NCI-H748 (cell line): Measurements from ENCODE around the gene CST5.
"Not testable (repeated sequence)": the region's sequence is repeated elsewhere in the genome, so short reads cannot be mapped to it uniquely, and the experiment has no call there.

Experiments
- DNase-seq: peaks from one replicate; lab custom pipeline; 2025; ENCODE audit not compliant: unreplicated experiment; lab: John Stamatoyannopoulos, UW

CST5 gene, protein sequence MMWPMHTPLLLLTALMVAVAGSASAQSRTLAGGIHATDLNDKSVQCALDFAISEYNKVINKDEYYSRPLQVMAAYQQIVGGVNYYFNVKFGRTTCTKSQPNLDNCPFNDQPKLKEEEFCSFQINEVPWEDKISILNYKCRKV

DNA sequence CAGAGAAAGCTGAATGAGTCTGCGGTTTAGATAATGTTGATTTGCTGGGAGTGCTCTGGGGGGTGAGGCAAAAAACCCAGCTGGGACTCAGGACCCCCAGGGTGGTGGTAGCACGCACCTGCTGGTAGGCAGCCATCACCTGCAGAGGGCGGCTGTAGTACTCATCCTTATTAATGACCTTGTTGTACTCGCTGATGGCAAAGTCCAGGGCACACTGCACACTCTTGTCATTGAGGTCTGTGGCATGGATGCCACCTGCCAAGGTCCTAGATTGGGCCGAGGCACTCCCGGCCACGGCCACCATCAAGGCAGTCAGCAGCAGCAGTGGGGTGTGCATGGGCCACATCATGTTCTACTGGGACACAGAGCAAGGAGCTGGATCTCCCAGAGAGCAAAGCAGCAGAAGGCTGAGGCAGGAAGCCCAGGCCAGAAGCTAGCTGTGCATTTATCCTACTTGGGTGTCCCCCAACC lies at the start of gene CST5:
Gene CST5 (minus strand): TSS at position 421 of the 471 bp plus-strand sequence. CDS start 72 bp downstream, at position 349.
- no peak for DNase-seq

DNA sequence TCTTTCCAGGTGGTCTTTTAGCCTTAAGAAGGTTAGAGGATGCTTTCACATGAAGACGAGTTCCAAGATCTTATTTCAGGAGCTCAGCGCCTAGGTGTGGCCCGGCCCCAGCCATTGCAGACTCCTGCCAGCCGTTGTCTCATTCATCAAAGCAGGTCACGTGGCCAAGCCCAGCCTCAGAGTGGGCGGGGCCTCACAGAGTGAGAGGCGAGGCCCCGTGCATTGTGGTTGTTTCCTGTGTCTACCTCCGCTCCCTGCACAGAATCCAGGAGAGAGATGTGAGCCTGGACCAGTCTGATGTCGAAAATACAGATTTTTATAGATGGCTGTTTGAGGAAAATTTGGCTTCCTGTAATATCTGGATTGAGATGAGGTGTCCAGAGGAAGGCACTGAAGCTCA lies 49.2 kb upstream of the CST5 start:
- DNase-seq: peak; percentile 65

DNA sequence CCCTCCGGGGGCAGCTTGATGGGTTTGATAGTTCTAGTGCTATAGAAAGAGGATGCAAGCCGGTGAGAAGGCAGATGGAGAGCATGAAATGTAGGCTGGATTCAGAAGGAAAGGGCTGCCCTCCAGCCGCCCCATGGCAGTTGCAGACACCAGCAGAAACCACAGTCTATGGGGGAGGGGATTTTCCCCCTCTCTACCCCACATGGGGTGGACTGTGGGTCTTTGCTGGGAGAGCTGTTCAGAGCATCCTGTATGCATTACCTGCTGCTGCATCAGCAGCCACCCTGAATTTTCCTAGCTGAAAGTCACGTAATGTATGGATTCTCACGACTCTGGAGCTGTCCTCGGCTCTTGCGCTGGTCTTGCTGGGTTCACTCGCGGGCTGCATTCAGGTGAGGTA lies 48.8 kb upstream of the CST5 start:
- DNase-seq: no peak

DNA sequence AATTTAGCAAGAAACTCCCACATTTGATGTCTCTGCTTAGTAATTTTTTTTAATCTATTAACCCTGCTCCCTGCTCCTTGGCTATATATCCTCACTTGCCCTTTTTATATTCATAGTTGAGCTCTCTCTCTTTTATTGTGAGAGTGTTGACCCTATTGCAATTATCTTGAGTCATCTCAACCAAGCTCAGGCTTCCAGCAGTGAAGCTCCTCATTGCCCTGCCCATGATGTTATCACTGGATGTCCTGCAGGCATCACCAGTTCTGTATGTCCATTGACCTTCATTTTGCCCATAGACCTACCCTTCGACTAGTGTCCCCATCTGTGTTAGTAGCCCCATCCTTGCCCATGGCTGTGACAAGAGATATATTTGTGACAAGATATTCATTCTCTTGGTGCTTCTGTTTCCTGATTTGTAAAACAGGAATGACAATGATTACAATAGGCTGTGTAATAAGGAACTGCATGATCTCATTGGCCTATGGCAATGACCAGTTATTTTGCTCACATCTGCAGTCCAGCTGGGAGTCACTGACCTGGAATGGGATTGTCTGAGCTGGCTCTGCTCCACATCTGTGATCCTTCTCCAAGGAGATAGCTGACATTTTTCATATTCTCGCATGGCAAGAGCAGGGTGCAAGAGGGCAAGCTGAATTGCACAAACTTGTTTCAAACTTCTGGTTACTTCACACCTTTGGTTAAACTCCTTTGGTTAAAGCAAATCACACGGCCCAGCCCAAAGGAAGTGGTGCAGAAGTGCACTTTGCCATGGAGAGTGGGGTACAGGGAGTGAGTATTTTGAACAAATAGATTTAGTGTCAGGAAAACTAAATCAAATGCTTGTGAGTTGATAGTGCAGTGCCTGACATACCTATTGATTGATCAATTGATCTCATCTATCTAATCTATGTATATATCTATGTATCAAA lies 47.7 kb upstream of the CST5 start:
- DNase-seq: no peak

DNA sequence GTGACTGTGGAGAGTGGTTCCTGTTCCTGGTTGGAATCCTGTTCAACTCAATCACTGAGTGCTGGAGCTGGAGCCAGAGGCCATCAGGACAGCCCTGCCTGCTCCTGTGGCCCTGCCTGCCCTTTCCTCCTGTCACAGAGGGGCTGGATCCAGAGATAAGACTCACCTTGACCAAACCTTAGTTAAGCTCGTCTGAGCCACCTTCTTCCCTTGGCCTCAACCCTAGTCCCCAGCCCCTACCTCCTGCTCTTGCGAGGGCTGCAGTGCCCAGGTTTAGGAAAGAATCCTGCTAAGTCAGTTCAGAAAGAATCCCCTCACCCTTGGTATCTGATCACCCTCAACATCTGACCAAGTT lies 47.0 kb upstream of the CST5 start:
- DNase-seq: no peak

DNA sequence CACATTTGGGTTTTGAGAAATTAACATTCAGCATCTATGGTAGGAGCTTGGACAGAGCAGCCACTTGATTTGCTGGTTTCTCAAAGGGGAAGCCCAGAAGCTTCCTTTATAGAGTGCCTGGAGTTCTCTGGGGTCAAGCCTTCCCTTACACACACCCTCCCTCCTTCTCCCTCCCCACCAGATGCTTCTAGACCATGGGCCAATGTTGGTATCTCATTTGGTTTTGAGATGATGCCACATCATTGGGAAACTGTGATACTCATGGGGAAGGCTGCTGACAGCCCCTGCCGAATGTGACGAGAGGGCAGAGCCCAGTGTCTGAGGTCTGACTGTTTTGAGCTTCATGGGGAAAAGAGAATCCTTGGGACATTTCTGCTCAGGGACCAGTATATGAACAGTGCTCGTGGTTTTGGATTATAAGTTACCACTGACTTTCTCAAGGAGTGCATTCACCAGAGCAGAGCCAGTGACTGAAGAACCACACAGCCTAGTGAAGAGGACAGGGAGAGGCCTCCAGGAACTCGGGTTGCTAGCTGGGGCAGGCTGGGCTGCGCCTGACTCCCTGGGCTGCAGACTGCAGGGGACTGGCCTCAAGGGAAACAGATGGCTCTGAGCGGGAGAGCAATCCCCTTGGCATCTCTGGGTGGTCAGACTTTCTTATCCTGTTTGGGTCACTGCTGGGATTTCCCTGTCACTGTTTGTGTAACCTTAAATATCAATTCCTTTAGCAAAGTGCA lies 46.4 kb upstream of the CST5 start:
- DNase-seq: no peak

DNA sequence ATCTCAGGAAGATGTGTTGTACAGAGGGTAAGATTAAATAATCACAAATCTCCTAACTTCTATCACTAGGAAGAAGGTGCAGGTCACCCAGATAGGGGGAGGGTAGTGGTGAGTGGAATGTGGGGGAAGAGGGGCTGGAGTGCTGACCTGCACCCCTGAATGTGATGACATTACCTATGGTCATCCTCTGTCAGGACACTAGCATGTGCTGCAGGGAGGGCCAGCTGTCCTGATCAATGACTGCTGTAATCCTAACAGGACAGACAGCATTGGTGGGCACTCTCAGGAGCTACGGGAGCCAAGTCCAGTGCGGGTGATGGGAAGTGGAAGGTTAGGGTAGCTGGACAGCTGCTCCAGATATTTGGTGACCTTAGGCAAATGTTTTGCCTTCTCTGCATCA lies 45.2 kb upstream of the CST5 start:
- DNase-seq: no peak

DNA sequence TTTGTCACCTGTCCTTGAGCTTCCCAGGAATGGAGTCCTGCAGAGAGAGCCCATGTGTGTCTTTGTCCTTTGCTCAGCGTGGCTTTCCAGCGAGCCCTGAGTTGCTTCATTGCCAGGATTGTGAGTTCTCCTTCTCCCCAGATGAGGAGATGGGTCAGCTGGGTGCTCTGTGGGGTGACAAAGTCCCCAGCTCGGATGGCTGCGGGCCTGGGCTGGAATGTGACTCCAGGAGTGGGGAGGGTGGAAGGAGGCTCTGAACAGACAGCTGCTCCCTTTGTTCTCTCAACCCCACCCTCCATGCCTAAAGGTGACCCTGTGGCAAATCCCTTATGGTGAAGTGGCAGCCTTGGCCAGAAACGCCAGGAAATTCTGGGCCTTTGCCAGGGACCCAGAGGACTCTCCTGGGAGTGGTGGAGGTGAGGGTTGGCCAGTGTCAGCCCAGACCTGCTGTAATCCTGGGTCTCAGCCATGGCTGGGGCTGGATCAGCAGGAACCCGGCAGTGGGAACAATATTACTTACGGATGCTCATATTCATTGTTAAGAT lies 44.4 kb upstream of the CST5 start:
- no peak for DNase-seq

DNA sequence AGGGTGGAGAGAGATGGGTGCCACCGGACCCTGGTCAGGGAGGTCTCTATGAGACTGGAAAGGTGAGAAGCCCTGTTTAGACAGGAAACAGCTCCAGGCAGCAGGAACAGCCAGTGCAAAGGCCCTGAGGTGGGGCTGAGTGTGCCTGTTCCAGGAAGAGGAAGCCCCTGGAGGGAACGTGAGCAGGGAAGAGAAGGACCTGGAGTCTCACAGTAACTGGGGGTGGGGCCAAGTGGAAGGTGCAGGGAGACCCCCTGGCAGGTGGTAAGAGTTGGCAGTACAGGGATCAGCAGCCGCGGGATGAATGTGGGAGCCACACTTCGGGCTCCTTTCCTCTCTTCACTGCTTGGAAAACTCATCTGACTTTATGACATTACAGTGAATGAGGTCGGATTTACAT lies 43.8 kb upstream of the CST5 start:
- DNase-seq: no peak

DNA sequence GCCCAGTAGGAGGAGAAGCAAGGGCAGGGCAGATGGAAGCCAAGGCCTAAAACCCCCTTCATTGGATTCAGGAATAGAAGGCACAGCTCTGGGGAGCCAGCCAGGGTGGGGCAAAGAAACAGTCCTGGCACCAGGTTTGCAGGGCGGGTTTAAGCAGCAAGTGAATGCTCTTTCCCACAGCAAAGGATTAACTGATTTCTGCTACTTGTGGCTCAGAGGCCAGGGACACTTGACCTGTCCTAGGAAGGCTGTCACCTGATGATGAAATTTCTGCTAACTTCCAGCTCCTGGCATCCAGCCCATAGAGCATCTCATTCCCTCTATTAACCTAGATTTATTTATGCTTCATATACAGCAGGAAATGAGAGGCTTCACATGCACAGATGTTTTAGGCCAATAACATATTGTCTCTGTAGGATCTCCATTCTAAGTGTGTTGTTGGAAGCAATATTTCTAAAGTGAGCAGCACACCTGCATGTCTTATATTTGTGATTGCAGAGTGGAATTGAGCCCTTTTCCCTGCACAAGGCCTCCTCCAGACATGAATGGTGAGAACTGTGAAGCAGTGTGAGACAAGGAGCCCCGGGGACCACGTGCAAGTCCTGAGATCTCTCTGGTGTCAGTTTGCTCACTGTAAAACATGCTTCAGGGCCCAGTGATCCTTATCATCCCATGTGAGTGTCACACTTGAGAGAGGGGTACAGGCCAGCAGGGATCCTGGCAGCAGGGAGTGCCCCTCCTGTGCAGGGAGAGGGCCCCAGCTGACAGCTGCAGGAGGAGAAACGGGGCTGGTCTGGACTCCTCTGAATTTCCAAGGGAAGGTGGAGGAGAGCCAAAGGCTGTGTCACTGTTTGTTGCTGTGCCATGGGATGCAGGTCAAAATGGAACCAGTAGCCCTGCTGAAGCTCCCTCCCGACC lies 41.1 kb upstream of the CST5 start:
- no peak for DNase-seq

DNA sequence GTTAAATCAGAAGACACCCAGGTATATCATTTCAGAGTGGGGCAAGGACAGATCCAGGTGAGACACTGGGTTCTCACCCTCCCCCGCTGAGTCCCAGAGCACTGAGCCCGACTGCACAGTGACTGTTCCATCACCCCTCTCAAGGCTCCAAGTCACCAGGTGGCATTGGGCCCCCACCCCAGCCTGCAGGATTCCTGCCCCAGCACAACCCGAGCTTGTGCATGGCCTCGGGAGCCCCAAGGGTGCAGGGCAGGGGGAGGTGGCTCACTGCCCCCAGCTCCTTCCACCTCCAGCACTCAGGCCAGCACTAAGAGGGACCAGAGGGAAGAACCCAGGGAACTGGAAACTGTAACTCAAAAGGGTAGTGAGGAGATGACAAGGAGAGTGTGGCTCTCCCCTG lies 39.3 kb upstream of the CST5 start:
- no peak for DNase-seq

DNA sequence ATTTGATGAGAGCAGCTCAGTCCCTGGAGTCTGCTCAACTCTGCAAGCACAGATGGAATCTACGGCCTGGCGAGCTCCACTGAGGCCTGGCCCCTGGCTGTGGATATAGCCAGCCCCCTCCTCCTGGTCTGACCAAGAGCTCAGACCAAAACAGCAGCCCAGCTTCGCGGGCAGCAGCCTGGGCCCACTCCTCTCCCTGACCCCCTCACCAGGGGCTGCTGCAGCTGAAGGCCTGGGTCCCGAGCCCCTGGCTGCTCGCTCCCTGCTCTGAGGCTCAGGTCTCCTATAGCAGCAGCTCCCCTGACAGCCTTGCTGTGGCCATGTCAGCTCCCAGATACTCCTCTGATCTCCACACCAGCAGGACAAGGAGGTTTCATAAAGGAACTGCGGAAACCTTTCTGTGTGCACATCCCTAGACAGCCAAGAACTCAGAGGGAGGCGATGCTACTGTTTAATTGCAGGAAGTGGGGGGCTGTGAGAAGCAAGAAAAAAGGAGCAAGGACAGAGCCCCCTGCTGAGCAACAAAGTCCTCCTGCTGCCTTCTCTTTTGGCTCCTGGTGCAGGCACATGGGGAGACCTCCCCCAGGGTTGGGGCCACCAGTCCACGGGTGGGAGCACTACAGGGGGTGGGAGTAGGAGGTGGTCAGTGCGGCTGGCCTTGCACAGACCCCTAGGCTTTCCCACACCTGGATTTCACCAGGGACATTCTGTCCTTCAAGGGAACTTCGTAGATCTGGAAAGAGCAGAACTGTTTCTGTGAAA lies 38.7 kb upstream of the CST5 start:
- DNase-seq: no peak

DNA sequence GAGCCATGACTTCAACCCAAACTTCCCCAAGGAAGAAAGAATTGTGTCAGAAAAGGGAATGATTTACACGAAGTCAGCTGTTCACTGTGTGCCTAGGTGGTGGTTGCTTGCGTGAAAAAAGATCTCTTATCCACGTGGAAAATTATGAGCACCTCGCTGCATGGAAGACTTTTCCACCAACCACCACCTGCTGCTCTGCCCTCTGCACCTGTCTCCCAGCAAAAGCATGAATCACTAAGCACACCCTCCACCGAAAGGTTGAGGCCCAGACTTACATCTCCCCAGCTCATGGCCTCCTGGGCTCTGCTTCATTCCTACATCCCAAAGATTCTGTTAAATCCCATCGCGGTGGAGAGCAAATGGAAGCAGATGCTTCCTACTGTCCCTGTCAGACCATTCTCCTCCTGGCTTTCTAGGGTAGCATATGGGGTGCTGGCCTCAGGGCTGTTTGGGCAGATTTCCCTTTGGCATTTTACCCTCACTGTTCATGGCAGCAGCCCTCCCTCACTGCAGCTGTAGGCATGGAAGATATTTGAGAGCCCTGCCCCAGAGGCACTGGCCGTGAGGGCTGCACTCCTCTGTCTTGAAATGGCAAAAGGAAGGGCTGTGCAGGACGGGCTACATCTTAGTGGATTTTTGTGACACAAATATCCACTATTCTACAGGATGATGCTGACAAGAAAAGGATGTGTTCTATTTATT lies 37.6 kb upstream of the CST5 start:
- no peak for DNase-seq

DNA sequence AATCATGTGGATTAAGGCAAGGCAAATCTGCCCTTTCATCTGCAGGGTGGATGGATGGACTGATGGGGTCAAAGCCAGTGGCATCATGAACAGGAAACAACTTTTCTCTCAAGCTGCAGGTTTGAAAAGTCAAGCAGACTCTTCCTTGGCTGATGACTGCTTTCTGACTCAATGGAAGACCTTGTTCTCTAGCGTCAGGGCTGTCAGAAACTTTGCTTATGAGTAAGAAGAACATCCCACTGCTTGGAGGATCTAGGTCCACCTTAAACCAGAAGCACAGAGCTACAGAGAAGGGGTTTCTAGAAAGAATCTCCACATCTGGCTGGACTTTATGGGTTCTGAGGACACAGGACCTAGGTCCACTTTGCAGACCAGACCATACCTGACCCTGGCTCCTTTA lies 36.3 kb upstream of the CST5 start:
- DNase-seq: no peak

DNA sequence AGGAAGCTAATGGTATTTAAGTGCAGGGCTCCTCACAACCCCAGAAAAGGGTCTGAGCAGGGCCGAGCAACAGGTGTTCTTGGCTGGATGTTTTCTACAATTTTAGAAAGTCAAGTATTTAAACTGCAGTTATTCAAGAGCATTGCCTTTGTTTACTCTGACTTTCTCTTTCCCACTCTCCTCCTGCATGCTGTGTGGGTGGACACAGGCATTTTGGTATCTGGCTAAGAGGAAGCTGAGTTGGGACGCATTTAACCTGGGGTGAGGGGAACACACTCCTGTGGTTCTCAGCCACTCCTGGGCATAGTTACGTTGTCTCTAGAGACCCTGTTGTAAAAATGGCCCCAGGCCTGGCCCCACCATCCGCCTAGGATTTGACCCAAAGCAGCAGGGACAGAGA lies 34.9 kb upstream of the CST5 start:
- DNase-seq: not testable (repeated sequence)

DNA sequence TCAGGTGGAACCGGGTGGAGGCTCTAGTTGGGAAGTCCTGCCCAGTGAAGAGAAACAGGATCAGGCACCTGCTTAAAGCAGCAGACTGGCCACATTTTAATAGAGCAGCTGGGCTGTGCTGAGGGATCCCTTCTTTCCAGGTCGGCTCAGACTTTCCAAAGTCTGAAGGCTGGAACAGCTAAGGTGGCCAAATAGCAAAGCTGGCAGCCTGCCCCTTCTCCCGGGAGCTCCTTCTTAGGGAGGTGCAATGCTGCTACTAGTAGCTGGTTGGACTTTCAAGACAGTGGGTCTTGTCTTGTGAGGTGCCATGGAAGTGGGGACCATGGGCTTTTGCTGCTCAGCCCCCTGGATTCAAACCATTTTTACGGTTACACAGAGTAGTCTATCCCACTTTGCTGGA lies 30.7 kb upstream of the CST5 start:
- DNase-seq: no peak

DNA sequence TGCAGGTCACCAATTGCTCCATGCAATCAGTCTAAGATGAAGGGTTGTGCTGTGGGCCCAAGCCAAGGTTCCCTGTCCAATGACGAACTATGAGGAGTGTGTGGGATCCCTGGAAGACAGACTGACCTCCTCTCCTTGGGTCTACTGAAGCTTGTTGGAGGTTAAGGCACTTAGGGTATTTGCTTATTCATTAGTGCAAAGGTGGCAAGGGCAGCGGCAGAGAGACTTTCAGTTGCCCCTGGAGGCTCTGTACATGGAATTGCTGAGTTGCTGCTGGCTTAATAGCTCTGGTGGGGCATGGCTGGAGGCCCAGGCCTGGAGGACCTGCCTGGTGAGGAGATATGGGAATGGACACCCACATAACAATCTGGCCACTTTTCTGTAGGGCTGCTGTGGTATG lies 29.8 kb upstream of the CST5 start:
- no peak for DNase-seq

DNA sequence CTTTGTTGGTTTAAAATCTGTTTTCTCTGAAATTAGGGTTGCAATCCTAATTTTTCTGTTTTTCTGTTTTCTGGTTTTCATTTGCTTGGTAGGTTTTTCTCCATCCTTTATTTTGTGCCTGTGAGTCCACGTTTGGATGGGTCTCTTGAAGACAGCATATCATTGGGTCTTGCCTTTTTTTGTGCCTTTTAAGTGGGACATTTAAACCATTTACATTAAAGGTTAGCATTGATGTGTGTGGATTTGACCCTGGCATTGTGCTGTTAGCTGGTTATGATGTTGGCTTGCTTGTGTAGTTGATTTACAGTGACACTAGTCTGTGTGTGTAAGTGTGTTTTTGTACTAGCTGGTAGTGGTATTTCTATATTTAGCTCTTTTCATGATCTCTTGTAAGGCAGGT lies 28.0 kb upstream of the CST5 start:
- no peak for DNase-seq

DNA sequence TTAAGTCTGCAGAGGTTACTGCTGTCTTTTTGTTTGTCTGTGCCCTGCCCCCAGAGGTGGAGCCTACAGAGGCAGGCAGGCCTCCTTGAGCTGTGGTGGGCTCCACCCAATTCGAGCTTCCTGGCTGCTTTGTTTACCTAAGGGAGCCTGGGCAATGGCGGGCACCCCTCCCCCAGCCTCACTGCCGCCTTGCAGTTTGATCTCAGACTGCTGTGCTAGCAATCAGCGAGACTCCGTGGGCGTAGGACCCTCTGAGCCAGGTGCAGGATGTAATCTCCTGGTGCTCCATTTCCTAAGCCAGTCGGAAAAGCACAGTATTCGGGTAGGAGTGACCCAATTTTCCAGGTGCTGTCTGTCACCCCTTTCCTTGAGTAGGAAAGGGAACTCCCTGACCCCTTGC lies 22.8 kb upstream of the CST5 start:
- not testable (repeated sequence) for DNase-seq
